GM18907 (cell line): Measurements from ENCODE around the gene IZUMO1R.
"Not testable (repeated sequence)": the region's sequence is repeated elsewhere in the genome, so short reads cannot be mapped to it uniquely, and the experiment has no call there.

Experiments
- ATAC-seq: cut with Tn5 transposase; IDR thresholded peaks from one replicate; pipeline ENCODE4 v1.9.1; 2021; ENCODE audit warnings: mild to moderate bottlenecking, moderate library complexity; ENCODE audit not compliant: unreplicated experiment

IZUMO1R gene

GRCh38 chr11:94325681-94326080 lies 21.3 kb downstream of the IZUMO1R start:
- peak; percentile 89 for ATAC-seq

GRCh38 chr11:94326947-94327346 lies 22.6 kb downstream of the IZUMO1R start:
- ATAC-seq = no peak

- ATAC-seq = no peak
Measured at GRCh38 chr11:94328587-94329080, 24.3 kb downstream of the IZUMO1R start.

DNA sequence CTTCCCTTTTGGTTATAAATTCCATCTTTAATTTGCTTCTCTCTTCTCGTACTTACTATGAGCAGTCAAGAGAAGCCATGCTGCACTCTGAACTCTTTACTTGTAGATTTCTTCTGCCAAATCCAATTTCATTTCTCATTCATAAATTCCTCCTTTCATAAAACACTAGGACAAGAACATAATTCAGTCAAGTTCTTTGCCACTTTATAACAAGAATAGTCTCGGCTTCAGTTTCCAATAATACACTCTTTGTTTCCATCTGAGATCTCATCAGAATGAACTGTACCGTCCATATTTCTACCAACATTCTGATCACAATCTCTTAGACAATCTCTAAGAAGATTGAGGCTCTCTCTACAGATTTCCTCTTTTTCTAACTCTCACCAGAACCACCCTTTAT lies 25.1 kb downstream of the IZUMO1R start:
- ATAC-seq = no peak

- no peak for ATAC-seq
Measured at GRCh38 chr11:94330789-94331188, 26.4 kb downstream of the IZUMO1R start.

DNA sequence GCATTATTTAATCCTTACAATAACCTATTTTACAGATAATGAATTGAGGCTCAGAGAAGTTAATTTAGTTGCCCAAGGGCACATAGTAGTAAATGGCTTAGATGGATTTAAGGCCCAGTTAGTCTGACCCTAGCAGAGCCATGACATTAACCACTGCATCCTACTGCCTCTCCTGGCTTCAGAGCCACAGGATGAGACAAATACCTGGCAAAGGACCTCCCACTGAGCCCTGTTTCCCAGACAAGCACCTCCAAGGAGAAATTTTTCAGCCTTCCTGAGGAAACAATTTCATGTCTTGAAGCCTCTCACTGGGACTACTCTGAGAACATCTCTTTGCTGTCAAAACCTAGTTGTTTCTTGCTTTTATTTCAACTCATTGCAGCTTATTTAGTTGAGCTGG lies 28.4 kb downstream of the IZUMO1R start:
- ATAC-seq = no peak

DNA sequence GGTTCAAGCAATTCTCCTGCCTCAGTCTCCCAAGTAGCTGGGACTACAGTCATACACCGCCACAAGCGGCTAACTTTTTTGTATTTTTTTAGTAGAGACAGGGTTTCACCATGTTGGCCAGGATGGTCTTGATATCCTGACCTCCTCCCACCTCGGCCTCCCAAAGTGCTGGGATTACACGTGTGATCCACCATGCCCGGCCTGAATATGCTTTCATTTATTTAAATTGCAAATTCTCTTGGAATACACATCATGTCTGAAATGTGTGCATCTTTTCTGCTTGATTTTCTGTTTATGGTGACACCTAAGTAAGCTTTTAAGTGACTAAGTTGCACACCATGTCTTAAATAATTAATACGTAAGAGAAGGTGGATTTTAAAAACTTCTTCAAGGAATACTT lies 31.7 kb downstream of the IZUMO1R start:
- ATAC-seq = no peak

DNA sequence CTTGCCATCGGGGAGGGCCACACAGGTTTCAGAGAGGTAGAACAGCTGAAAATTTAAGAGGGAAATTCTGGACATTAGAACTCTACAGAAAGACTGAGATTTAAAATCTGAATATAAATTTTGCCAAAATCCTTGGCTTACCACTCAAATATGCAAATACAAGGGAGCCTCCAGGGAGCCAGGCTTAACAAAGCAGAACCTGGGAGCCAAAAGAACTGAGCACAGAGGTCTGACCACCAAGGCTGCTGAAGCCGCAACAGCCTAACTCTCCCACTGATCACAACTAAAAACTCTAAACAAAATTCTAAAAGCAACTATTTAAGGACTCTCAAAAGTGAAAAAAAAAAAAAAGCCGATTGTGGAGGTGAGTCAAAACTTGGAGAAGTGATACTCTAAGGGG lies 34.3 kb downstream of the IZUMO1R start:
- no peak for ATAC-seq

DNA sequence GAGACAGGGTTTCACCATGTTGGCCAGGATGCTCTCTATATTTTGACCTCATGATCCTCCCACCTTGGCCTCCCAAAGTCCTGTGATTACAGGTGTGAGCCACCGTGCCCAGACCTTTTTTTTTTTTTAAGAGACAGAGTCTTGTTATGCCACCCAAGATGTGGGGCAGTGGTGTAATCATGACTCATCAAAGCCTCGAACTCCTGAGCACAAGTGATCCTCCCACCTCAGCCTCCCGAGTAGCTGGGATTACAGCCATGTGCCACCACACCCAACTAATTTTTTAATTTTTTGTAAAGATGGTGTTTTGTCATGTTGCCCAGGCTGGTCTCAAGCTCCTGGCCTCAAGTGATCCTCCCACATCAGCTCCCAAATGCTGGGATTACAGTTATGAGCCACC lies 37.9 kb downstream of the IZUMO1R start:
- ATAC-seq = no peak

DNA sequence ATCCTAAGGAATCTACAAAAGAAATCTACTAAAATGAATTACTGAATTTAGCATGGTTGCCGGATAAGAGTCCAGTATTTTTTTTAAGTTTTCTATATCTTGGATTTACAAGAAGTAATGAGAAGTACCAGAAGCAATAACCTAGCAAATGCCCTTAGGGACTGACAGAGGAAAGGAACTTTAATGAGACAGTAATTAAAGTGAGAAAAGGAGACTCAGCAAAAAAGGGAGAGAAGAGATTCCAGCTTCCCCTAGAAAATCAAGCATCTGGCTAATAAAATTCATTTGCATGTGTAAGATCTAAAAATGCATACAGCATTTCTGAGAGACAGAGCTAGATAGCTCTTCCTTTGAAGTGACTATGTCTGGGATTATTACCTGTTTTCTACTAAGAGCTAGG lies 39.1 kb downstream of the IZUMO1R start:
- no peak for ATAC-seq

GRCh38 chr11:94346311-94346710 lies 41.9 kb downstream of the IZUMO1R start:
- ATAC-seq = not testable (repeated sequence)

- not testable (repeated sequence) for ATAC-seq
Measured at GRCh38 chr11:94350850-94351563, 46.6 kb downstream of the IZUMO1R start.
